Measurements from ENCODE around the gene CUEDC1.

The CUEDC1 gene

GRCh38 chr17:57817299-57817698 is 137.9 kb downstream of the CUEDC1 start:
- no peaks in the 10 kb centered on the region for H3K27me3 ChIP-seq (ENCODE audit: control insufficient read depth, insufficient read depth, low read length)
- H3K4me1 ChIP-seq = no peaks in the 10 kb centered on the region
- H3K4me2 ChIP-seq (ENCODE audit: low read length) = no peak overlapping the region
- H3K36me3 ChIP-seq (ENCODE audit: control insufficient read depth, insufficient read depth, low read length) = no peaks in the 10 kb centered on the region
- no peaks in the 10 kb centered on the region for H3K9me3 ChIP-seq (ENCODE audit: control insufficient read depth, low read length)
- no peak for TF ChIP-seq CTCF (IDR thresholded peaks at IDR 0.05)
- H3K79me2 ChIP-seq = no peaks in the 10 kb centered on the region
- H3K4me3 ChIP-seq (ENCODE audit: low read depth, low read length) = no peak overlapping the region
- H3K27ac ChIP-seq = no peak overlapping the region
- no peak overlapping the region for H3K9ac ChIP-seq
- H2AFZ ChIP-seq = no peak overlapping the region

- Histone ChIP-seq H3K9me3 (ENCODE audit: control insufficient read depth, low read length) (no peaks in the 10 kb centered on the region), H3K27me3 (ENCODE audit: control insufficient read depth, insufficient read depth, low read length) (no peaks in the 10 kb centered on the region)
These were observed 140.8 kb downstream of the CUEDC1 start for GRCh38 chr17:57814421-57814820.

GRCh38 chr17:57811638-57812280 is 143.5 kb downstream of the CUEDC1 start:
- Histone ChIP-seq H3K79me2 (no peaks in the 10 kb centered on the region), H3K4me2 (ENCODE audit: low read length) (no peak overlapping the region), H3K27ac (no peak overlapping the region), H3K9me3 (ENCODE audit: control insufficient read depth, low read length) (no peaks in the 10 kb centered on the region), H2AFZ (no peak overlapping the region), H3K36me3 (ENCODE audit: control insufficient read depth, insufficient read depth, low read length) (no peaks in the 10 kb centered on the region), H3K4me3 (ENCODE audit: low read depth, low read length) (no peak overlapping the region), H3K27me3 (ENCODE audit: control insufficient read depth, insufficient read depth, low read length) (no peaks in the 10 kb centered on the region), H3K4me1 (no peaks in the 10 kb centered on the region), H3K9ac (no peak overlapping the region)
- no peak for TF ChIP-seq CTCF (IDR thresholded peaks at IDR 0.05)

More at GRCh38 chr17:57814421-57814820, 140.8 kb downstream of the CUEDC1 start:
- no peak overlapping the region for H3K9ac ChIP-seq
- H3K27ac ChIP-seq = no peak overlapping the region
- no peak overlapping the region for H3K4me2 ChIP-seq (ENCODE audit: low read length)
- no peaks in the 10 kb centered on the region for H3K79me2 ChIP-seq
- H2AFZ ChIP-seq = no peak overlapping the region
- H3K4me3 ChIP-seq (ENCODE audit: low read depth, low read length) = no peak overlapping the region
- H3K4me1 ChIP-seq = no peaks in the 10 kb centered on the region
- no peaks in the 10 kb centered on the region for H3K36me3 ChIP-seq (ENCODE audit: control insufficient read depth, insufficient read depth, low read length)
- TF ChIP-seq CTCF (IDR thresholded peaks at IDR 0.05) = no peak

Measured in parathyroid adenoma (tissue), 2 donors.